Endothelial cell (in vitro differentiated cells): ENCODE data around the gene FBXL14. TPM values are rescaled to one million over a fixed set of nuclear protein-coding genes. Genes with fewer than 3 reads are reported as not detected.
"Not testable (repeated sequence)": the region's sequence is repeated elsewhere in the genome, so short reads cannot be mapped to it uniquely, and the experiment has no call there.

Source experiments
- DNase-seq: peaks from one replicate; pipeline ENCODE4 v3.0.0; 2021; ENCODE audit warnings: low spot score
- H3K27ac Mint-ChIP-seq: one replicate; pipeline ENCODE4 v1.8.0; 2021; ENCODE audit warnings: mixed read lengths, inconsistent platforms; ENCODE audit not compliant: unreplicated experiment
- H3K27me3 Mint-ChIP-seq: one replicate; pipeline ENCODE4 v1.8.0; 2021; ENCODE audit warnings: mild to moderate bottlenecking, moderate library complexity, mixed read lengths, inconsistent platforms; ENCODE audit not compliant: unreplicated experiment
- H3K36me3 Mint-ChIP-seq: one replicate; pipeline ENCODE4 v1.8.0; 2021; ENCODE audit warnings: mild to moderate bottlenecking, low read depth, mixed read lengths, inconsistent platforms; ENCODE audit not compliant: unreplicated experiment
- H3K4me1 Mint-ChIP-seq: one replicate; pipeline ENCODE4 v1.8.0; 2021; ENCODE audit warnings: mild to moderate bottlenecking, mixed read lengths, inconsistent platforms; ENCODE audit not compliant: unreplicated experiment
- H3K4me3 Mint-ChIP-seq: one replicate; pipeline ENCODE4 v1.8.0; 2021; ENCODE audit warnings: mild to moderate bottlenecking, mixed read lengths, inconsistent platforms; ENCODE audit not compliant: unreplicated experiment
- H3K9me3 Mint-ChIP-seq: one replicate; pipeline ENCODE4 v1.8.0; 2021; ENCODE audit warnings: mixed read lengths, inconsistent platforms; ENCODE audit not compliant: unreplicated experiment
- total RNA-seq: library from RNA; stranded (reverse); fragmentation: NEBNext Ultra II Directional; extraction: Animal tissue kit (Norgen Biotek cat#: 25700); gene quantifications from one replicate; pipeline ENCODE4 v1.2.1, GENCODE V29; 2021; ENCODE audit not compliant: unreplicated experiment
- TF ChIP-seq, protein P1 (sequence below): fragments of 200-600 bp; sonication (generic); IDR thresholded peaks from one replicate; pipeline ENCODE4 v1.5.0; 2021; ENCODE audit warnings: antibody characterized with exemption; ENCODE audit not compliant: unreplicated experiment

Gene FBXL14
- total RNA-seq, 1 donor from 2014 or later = 14.7 TPM

GRCh38 chr12:1603269-1603993, 9.1 kb upstream of the FBXL14 start:
- no peak for DNase-seq
- H3K4me3 Mint-ChIP-seq = no peak overlapping the region
- H3K9me3 Mint-ChIP-seq = no peaks in the 10 kb centered on the region
- H3K4me1 Mint-ChIP-seq = peaks cover 12% of the 10 kb centered on the region
- no peaks in the 10 kb centered on the region for H3K36me3 Mint-ChIP-seq
- peaks cover 3% of the 10 kb centered on the region for H3K27me3 Mint-ChIP-seq
- H3K27ac Mint-ChIP-seq = no peak overlapping the region
- TF ChIP-seq, protein P1, sequence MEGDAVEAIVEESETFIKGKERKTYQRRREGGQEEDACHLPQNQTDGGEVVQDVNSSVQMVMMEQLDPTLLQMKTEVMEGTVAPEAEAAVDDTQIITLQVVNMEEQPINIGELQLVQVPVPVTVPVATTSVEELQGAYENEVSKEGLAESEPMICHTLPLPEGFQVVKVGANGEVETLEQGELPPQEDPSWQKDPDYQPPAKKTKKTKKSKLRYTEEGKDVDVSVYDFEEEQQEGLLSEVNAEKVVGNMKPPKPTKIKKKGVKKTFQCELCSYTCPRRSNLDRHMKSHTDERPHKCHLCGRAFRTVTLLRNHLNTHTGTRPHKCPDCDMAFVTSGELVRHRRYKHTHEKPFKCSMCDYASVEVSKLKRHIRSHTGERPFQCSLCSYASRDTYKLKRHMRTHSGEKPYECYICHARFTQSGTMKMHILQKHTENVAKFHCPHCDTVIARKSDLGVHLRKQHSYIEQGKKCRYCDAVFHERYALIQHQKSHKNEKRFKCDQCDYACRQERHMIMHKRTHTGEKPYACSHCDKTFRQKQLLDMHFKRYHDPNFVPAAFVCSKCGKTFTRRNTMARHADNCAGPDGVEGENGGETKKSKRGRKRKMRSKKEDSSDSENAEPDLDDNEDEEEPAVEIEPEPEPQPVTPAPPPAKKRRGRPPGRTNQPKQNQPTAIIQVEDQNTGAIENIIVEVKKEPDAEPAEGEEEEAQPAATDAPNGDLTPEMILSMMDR = no peak

DNA sequence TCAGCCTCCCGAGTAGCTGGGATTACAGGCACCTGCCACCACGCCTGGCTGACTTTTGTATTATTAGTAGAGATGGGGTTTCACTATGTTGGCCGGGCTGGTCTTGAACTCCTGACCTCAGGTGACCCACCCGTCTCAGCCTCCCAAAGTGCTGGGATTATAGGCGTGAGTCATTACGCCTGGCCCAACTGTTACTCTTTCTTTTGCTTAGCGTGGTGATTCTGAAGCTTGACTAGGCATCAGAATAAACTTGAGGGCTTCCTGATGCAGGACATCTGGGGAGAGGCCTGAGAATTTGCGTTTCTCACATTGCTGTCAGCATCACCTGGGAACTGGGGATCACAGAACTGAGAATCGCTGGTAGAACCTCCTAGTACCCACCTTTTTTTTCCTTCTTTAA, 8.3 kb upstream of the FBXL14 start:
- DNase-seq, H3K27ac Mint-ChIP-seq, H3K4me3 Mint-ChIP-seq, H3K27me3 Mint-ChIP-seq, H3K9me3 Mint-ChIP-seq, H3K36me3 Mint-ChIP-seq: not testable (repeated sequence)
- peaks cover 12% of the 10 kb centered on the region for H3K4me1 Mint-ChIP-seq

DNA sequence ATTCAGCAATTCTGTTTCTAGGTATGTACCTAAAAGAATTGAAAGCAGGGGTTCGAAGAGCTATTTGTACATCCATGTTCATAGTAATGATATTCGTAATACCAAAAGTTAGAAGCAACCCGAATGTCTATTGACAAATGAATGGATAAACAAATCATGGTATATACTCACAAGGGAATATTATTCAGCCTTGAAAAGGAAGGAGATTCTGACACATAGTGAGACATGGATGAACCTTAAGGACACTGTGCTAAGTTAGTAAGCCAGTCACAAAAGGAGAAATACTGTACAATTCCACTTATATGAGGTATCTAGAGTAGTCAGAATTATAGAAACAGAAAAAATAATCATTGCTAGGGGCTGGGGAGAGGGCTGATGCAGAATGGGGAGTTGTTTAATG, 4.4 kb upstream of the FBXL14 start:
- H3K27me3 Mint-ChIP-seq = peaks cover 7% of the 10 kb centered on the region
- peaks cover 7% of the 10 kb centered on the region for H3K36me3 Mint-ChIP-seq
- DNase-seq = no peak
- TF ChIP-seq, protein P1 = no peak
- no peak overlapping the region for H3K27ac Mint-ChIP-seq
- no peak overlapping the region for H3K4me3 Mint-ChIP-seq
- H3K4me1 Mint-ChIP-seq = peaks cover 12% of the 10 kb centered on the region
- no peaks in the 10 kb centered on the region for H3K9me3 Mint-ChIP-seq

DNA sequence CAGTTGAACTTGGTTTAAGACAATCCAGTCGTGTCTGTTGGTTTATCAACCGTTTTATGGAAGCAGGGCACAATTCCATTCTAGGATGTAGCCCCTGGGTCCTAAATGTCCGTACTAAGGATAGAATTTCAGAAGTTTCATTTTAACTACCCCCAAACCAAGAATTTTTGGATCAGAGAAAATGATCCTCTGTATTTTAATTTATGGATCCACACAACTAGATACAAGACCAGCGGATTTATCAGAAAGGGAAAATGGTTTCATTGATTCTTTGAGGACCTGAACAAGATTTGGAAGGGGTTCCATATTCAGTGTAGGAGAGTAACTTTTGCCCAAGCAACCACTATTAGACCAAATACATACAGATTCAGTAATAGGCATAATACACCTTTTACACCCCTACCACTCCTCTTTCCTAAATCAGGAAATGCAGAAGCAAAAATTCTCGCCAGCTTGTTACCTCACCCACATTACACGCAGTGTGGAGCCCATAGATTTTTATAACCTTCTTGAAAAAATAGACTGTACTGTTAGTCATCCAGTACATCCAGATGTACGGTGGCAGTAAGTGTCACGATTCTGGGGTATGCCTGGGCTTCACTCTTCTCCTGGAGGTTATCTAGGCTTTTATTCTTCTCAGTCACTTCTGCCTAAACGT, 1.4 kb upstream of the FBXL14 start:
- TF ChIP-seq, protein P1 = no peak
- Mint-ChIP-seq H3K36me3 (peaks cover 12% of the 10 kb centered on the region), H3K27me3 (peaks cover 16% of the 10 kb centered on the region), H3K9me3 (no peaks in the 10 kb centered on the region), H3K4me1 (peaks cover 31% of the 10 kb centered on the region), H3K4me3 (peak overlapping the region; percentile 95), H3K27ac (peak overlapping the region; percentile 96)
- no peak for DNase-seq

DNA sequence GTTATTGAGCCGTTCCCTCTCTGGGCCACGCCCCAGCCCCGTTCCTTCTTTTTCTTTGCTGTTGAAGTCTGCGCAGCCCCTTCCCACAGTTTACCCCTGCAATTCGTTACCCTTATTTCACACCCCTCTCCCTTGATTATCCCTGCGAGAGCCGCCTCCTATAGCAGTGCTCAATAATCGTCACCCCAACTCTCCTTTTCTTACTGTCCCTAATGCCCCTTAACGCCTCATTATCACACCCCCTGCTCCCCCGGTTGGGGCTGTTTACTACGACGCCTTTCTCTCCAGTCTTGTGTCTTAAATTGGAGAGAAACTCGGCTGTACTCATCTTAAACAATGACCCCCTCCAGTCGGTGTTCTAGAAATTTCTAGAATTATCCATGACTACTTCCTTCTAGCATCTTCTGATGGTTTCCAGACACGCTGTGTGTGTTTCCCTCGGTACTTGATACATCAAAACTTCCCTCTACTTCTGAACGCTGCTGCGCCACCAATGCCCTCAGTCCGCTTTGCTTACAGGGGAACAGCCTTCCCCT, 713 bp upstream of the FBXL14 start:
- TF ChIP-seq, protein P1 = no peak
- Mint-ChIP-seq H3K9me3 (no peaks in the 10 kb centered on the region), H3K36me3 (peaks cover 12% of the 10 kb centered on the region), H3K4me1 (peaks cover 39% of the 10 kb centered on the region), H3K27ac (peak overlapping the region; percentile 96), H3K27me3 (peaks cover 18% of the 10 kb centered on the region), H3K4me3 (peak overlapping the region; percentile 95)
- no peak for DNase-seq
